HG02678 (cell line): ENCODE results near the gene SMR3B.

ENCODE experiments used
- ATAC-seq: cut with Tn5 transposase; IDR thresholded peaks from one replicate; pipeline ENCODE4 v1.9.1; 2021; ENCODE audit warnings: mild to moderate bottlenecking, moderate library complexity; ENCODE audit not compliant: unreplicated experiment

Gene SMR3B

GRCh38 chr4:70382691-70383181, at the start of gene SMR3B:
Gene SMR3B (plus strand): TSS chr4:70383131. CDS start chr4:70384511, 1,380 bp downstream.
- no peak for ATAC-seq

GRCh38 chr4:70334681-70335080, 48.2 kb upstream of the SMR3B start, which contains the start of gene CABS1:
Gene CABS1 (plus strand): TSS chr4:70334981. CDS start chr4:70335040, 59 bp downstream.
- ATAC-seq, result no peak

- no peak for ATAC-seq
Observed at GRCh38 chr4:70336043-70336442, 46.9 kb upstream of the SMR3B start.

- no peak for ATAC-seq
Observed at GRCh38 chr4:70337886-70338420, 45.0 kb upstream of the SMR3B start.

DNA sequence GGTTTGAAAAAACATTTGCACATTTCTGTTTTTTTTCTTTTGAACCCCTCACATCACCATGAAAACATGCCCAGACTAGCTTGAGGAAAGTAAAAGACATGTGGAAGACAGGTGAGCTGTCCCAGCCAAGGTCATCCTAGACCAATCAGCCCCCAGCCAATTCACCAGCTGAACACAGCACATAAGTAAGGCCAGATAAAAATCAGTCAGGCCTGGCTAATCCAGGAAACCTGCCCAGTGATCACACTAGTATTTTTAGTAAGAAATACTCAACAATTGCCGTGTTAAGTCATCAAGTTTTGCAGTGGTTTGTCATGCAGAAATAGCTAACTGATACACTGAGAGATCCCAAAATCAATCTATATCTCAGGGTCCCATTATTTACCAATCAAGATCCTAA, 26.7 kb upstream of the SMR3B start:
- ATAC-seq, result no peak

GRCh38 chr4:70359115-70359661, 23.7 kb upstream of the SMR3B start:
- no peak for ATAC-seq

- ATAC-seq, result no peak
Observed at GRCh38 chr4:70360460-70360859, 22.5 kb upstream of the SMR3B start, which contains the start of gene SMR3A. Gene SMR3A (plus strand): TSS chr4:70360760. CDS start chr4:70362116, 1,356 bp downstream.

DNA sequence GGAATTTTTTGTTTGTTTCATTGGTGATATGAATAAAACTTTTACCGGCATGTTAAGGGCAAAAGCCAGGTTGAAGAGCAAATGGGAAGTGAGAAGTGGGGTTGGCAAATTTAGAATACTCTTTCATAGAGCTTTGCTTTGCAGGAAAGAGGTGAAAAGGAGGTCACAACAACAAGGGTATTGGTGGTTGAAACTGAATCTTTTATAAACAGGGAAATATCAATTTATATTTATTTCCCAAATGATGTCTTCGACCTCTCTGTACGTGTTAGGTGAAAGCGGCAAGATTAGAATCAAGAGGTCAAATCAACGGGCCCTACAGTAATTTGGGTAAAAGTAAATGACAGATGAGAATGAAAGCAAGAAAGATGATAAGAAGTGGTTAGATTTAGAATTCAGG, 18.9 kb upstream of the SMR3B start:
- no peak for ATAC-seq

- no peak for ATAC-seq
Observed at GRCh38 chr4:70365479-70365878, 17.5 kb upstream of the SMR3B start.

GRCh38 chr4:70367813-70368212, 15.1 kb upstream of the SMR3B start:
- ATAC-seq, result no peak

GRCh38 chr4:70371987-70372386, 10.9 kb upstream of the SMR3B start:
- no peak for ATAC-seq

- no peak for ATAC-seq
Observed at GRCh38 chr4:70372760-70373159, 10.2 kb upstream of the SMR3B start.

DNA sequence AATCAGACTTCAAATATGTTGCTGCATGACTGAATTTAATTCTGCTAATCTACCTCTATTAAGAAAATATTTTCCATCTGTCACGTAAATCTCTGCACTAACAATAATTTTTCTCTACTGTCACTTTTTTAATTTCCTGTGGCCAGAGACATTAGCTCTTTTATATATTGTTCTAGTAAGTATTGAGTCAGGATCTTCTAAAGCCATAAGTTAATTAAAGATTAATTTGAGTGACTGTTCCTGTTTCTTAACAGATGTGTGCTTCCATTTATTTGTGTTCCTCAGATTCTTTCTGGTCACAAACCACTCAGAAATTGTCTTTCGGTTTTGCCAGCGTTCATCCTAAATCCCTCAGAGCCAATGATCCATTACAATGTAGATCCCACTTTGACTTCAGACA, 2.4 kb upstream of the SMR3B start:
- ATAC-seq, result no peak

DNA sequence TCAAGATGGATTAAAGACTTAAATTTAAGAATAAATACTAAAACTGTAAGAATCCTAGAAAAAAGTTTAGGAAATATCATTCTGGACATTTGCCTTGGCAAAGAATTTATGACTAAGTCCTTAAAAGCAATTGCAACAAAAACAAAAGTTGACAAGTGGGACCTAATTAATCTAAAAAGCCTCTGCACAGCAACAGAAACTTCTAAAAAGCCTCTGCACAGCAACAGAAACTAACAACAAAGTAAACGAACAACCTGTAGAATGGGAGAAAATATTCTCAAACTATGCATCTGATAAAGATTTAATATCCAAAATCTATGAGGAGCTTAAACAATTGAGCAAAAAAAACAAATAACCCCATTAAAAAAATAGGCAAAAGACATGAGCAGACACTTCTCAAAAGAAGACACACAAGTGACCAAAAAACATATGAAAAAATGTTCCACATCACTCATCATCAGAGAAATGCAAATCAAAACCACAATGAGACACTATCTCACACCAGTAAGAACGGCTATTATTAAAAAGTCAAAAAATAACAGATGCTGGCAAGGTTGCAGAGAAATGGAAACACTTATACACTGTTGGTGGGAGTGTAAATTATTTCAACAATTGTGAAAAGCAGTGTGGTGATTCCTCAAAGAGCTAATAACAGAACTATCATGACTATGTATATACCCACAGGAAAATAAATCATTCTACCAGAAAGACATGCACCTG, 9.3 kb downstream of the SMR3B start:
- peak; percentile 65 for ATAC-seq

- ATAC-seq, result no peak
Observed at GRCh38 chr4:70397580-70397979, 14.6 kb downstream of the SMR3B start, which contains the start of gene OPRPN. Gene OPRPN (plus strand): TSS chr4:70397940. CDS start chr4:70399286, 1,346 bp downstream.

GRCh38 chr4:70399319-70399718, 16.4 kb downstream of the SMR3B start:
- ATAC-seq, result peak; percentile 40

GRCh38 chr4:70402762-70403161, 19.8 kb downstream of the SMR3B start:
- no peak for ATAC-seq

GRCh38 chr4:70405765-70406164, 22.8 kb downstream of the SMR3B start:
- no peak for ATAC-seq

DNA sequence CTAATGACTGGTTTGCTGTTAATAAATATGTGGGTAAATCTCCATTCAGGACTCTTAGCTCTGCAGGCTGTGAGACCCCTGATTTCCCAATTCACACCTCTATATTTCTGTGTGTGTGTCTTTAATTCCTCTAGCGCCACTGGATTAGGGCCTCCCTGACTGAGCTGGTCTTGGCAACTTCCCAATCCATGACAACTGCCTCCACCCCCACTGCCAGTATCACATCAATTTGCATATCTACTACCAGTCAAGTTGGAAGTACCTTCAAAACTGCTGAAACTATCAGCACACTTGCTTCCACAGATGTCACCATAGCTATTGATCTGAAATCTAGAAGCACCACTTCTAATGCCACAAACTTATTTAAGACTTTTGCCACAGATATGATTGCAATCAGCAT, 42.4 kb downstream of the SMR3B start:
- no peak for ATAC-seq

DNA sequence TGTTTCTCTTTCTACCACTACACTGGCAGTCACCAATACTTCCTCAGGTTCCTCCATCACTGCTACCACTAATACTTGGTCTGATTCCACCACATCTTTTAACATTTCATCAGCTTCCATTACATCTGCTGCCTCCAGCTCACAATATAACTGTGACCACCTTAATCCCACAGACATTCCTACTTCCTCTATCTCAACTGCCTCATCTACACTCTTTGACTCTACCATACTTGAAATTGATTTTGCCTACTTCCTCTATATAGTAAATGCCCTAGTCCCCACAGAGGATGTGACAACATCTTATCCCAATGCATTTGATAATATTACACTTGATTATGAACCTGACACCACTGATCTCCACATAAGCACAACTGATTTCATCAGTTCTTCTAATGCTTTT, 43.9 kb downstream of the SMR3B start:
- no peak for ATAC-seq

DNA sequence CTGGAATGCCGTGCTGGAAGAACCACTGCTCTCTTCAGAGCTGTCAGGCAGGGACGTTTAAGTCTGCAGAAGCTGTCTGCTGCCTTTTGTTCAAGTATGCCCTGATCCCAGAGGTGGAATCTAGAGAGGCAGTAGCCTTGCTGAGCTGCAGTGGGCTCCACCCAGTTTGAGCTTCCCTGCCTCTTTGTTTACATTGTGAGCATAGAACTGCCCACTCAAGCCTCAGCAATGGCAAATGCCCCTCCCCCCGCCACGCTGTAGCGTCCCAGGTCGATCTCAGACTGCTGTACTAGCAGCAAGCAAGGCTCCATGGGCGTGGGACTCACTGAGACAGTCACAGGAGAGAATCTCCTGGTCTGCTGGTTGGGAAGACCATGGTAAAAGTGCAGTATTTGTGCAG, 54.3 kb downstream of the SMR3B start:
- no peak for ATAC-seq
